Germinal center (tissue), 1 donor: ENCODE results near the gene ADH5.
"Not testable (repeated sequence)": the region's sequence is repeated elsewhere in the genome, so short reads cannot be mapped to it uniquely, and the experiment has no call there.

Experiments used
- DNase-seq: peaks from one replicate; pipeline ENCODE4 v3.0.0; 2012; ENCODE audit warnings: mixed read lengths, low spot score

ADH5 gene

DNA sequence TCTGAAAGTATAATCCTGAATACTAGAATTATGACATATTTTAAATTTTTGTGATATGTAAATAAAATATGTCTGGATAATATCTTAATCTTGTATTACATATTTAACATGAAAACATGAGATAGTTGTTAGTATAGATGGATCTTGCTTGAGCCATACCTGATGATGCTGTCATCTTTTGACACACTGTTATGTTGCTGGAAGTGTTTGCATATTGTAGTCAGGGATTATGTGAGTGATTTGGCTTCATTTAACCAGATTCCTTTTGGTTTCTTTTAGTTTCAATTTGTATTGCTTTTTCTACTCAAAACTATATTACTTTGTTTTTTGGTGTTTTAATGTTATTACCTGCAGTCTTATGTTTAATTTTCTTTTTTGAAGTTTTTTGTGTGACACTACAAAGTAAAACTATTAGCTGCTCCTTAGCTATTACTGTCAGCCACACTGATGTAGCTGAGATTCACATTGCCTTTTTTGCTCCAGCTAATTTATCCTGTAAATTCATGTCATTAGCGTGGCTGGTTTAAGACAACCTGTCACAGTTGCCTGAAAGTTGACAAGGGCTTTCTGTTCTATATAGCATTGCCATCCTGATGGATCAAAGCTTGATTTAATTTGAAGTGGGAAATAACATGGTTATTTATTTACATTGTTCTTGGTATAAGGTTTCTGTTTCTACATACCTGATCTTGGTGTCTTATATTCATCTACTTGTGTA is 59.4 kb downstream of the ADH5 start:
- DNase-seq: no peak

GRCh38 chr4:99028187-99028586 is 60.4 kb downstream of the ADH5 start:
- DNase-seq: no peak

GRCh38 chr4:99027304-99027703 is 61.3 kb downstream of the ADH5 start:
- no peak for DNase-seq

DNA sequence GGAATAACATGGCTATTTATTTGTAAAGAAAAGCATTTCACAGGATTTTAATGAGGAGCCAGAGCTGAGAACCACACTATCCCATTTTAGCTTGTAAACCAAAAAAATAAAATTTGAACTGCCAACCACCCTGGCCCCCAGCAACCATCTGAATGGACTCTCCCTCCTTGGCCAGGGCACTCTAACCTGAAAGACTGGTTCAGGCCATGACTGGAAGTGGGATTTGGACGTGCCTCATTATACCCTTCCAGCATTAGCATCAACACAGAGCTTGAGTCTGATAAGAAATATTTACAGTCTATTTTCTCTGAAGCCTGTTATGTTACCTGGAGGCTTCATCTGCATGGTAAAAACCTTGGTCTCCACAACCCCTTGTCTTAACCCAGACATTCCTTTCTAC is 63.1 kb downstream of the ADH5 start:
- DNase-seq: no peak

GRCh38 chr4:99024481-99025275 is 63.9 kb downstream of the ADH5 start:
- DNase-seq: no peak

- DNase-seq: not testable (repeated sequence)
Observed at GRCh38 chr4:99023800-99024251, 64.8 kb downstream of the ADH5 start.

GRCh38 chr4:99022566-99022965 is 66.0 kb downstream of the ADH5 start:
- DNase-seq: no peak

DNA sequence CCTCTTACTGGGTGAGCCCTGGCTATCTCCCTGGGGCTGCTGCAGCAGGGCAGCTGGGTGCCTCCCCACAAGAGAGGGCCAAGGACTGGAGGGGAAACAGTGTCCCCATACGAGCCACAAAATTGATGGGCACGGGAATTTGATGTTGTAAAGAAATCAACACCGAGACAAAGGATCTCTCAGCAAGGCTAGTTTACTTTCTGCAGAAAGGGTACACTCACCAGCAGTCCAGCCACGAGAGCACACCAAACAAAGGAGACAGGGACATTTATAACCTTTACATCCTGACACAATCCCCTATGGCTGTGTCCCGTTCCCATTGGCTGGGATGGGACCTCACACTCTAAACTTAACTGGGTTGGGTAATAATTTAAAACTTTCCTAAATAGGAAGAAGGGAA is 67.2 kb downstream of the ADH5 start:
- DNase-seq: no peak
